GM12872 (cell line): ENCODE results near the gene APOBEC3A.

Source experiments
- TF ChIP-seq, protein P1 (sequence below): IDR thresholded peaks from 3 replicates; pipeline ENCODE4 v1.5.1; 2011; ENCODE audit warnings: low read depth, mild to moderate bottlenecking, low read length, moderate library complexity; ENCODE audit not compliant: insufficient read depth

APOBEC3A gene

GRCh38 chr22:38971202-38971601 is 13.8 kb downstream of the APOBEC3A start:
- TF ChIP-seq, protein P1, sequence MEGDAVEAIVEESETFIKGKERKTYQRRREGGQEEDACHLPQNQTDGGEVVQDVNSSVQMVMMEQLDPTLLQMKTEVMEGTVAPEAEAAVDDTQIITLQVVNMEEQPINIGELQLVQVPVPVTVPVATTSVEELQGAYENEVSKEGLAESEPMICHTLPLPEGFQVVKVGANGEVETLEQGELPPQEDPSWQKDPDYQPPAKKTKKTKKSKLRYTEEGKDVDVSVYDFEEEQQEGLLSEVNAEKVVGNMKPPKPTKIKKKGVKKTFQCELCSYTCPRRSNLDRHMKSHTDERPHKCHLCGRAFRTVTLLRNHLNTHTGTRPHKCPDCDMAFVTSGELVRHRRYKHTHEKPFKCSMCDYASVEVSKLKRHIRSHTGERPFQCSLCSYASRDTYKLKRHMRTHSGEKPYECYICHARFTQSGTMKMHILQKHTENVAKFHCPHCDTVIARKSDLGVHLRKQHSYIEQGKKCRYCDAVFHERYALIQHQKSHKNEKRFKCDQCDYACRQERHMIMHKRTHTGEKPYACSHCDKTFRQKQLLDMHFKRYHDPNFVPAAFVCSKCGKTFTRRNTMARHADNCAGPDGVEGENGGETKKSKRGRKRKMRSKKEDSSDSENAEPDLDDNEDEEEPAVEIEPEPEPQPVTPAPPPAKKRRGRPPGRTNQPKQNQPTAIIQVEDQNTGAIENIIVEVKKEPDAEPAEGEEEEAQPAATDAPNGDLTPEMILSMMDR = no peak

DNA sequence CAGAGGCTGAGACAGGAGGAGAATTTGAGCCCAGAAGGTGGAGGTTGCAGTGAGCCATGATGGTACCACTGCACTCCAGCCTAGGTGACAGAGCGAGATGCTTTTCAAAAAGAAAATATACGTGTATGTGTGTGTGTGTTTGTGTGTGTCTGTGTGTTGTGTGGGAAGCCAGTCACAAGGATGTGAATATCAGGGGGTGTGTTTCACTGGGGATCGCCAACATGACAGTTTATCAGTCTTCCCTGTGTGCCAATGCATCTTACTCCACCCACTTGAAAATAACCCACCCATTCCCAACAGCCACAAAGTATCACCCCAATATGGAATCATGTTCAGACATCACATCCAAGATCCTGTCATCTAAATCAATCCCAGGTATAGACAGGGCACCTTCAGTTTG is 14.4 kb downstream of the APOBEC3A start:
- TF ChIP-seq, protein P1 = no peak

DNA sequence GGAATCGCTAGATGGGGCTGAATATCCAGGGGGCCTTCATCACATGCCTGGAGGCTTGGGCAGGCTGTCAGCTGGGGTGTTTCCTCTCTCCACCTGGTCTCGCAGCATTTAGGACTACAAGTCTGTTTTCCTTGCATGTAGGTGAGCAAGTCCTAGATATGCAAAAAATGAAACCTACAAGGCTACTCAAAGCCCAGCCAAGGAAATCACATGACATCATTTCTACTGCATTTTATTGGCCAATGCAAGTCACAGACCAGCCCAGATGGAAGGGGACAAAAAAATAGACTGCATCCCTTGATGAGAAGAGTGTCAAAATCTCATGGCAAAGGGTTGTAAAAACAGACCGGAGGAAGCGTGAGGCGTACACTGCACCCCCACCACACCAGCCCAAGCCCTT is 15.1 kb downstream of the APOBEC3A start:
- TF ChIP-seq, protein P1 = no peak

DNA sequence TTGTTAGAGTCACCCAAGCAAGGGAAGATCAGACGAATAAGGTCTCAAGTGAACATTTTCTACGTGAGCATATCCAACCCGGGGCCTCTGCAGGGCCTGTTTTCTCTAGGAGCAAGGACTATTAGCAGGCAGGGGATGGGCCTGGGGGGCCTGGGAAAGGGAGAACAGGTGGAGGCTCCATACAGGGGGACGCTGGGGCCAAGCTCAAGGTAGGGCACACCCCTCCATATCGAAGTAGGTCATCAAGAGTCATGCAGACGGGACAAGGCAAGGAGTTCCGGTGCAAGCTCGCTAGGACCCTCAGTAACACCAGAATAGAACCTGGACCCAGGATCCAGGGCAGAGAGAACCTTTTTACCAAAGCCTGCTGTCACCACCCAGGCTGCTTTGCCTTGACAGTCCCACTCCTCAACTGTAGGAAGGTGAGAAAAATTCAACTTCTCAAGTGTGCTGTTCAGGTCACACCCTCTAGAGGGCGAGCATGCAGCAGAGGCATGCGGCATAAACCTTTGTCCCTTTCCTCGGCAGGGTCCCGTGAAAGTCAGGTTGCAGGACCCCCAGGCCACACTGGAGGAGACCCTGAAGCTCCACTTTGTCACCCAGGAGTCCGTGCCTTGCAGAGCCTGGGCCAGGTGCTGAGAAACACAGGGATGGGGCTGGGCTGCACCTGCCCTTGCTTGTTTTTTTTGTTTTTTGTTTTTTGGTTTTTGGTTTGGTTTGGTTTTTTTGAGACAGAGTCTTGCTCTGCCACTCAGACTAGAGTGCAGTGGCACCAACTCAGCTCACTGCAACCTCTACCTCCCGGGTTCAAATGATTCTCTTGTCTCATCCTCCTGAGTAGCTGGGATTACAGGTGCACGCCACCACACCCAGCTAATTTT is 16.1 kb downstream of the APOBEC3A start:
- TF ChIP-seq, protein P1 = peak; percentile 97

GRCh38 chr22:38974170-38974825 is 16.9 kb downstream of the APOBEC3A start:
- TF ChIP-seq, protein P1 = 0 out of 3 replicates have a peak, but pooled peaks have one; percentile 4

GRCh38 chr22:38974826-38975175 is 17.4 kb downstream of the APOBEC3A start:
- TF ChIP-seq, protein P1 = no peak
